ENCODE data around the gene TOX3. TPM values are rescaled to one million over a fixed set of nuclear protein-coding genes. Genes with fewer than 3 reads are reported as not detected.

TOX3 gene
- total and polyA plus RNA-seq, 5 donors from 2014 or later = not detected

DNA sequence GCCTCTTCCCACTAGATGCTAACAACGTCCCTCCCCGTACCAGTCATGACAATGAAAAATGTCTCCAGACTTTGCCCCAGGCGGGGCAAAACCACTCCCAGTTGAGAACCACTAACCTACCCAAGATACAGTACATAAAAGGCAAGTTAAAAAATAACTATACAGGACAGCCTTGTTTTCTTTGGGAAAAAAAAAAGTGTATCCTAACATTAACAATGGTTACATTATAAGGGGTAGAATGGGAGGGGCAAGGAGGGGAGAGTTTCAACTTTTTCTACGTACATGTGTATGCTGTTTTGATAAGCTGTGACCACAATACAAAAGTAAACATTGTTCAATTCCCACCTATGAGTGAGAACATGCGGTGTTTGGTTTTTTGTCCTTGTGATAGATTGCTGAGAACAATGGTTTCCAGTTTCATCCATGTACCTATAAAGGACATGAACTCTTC, 94.9 kb downstream of the TOX3 start:
- Histone ChIP-seq H3K27ac (ENCODE audit: insufficient read depth, low read length, poor library complexity, severe bottlenecking) (no peak overlapping the region), H3K4me1 (ENCODE audit: control insufficient read depth, insufficient read depth, low read length, poor library complexity, severe bottlenecking) (no peaks in the 10 kb centered on the region), H3K4me3 (ENCODE audit: low read depth, low read length) (no peak overlapping the region), H3K9me3 (ENCODE audit: control insufficient read depth in 2 of 2, low read length in 2 of 2) (no peaks in the 10 kb centered on the region), H3K36me3 (ENCODE audit: control insufficient read depth, insufficient read depth, low read length) (no peaks in the 10 kb centered on the region), H3K27me3 (ENCODE audit: control insufficient read depth, insufficient read depth, low read length) (no peaks in the 10 kb centered on the region)
- peaks cover 2 to 21% (median 7%) of the 10 kb centered on the region in 7 donors for H3K9me3 Mint-ChIP-seq
- DNase-seq (no peak), ATAC-seq (ENCODE audit: low read depth in 2 of 2) (no peak)
- no peaks in the 10 kb centered on the region for H3K36me3 Mint-ChIP-seq
- H3K4me1 Mint-ChIP-seq = no peaks in the 10 kb centered on the region
- H3K27me3 Mint-ChIP-seq = no peaks in the 10 kb centered on the region
- H3K27ac Mint-ChIP-seq = no peak overlapping the region
- no peak overlapping the region for H3K4me3 Mint-ChIP-seq

DNA sequence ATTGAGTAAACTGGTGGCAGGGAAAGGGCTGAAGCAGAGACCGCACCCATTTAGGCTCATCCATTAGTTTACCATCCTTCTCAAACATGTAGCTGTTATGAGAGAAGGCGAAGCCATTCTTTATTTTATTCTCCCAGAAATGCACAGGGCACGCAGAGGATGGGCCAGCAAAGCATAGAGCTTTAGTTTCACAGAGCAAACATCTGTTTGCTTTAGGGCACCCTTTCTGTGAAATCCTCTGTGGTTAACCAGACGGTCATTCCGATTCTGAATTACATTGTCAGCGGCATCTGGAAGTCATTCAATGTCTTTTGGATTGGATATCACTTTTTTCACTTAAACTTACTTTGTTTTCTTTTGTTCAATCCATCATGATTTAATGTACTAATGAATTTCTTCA, 96.0 kb downstream of the TOX3 start:
- Mint-ChIP-seq H3K36me3 (no peaks in the 10 kb centered on the region), H3K4me3 (no peak overlapping the region), H3K27me3 (no peaks in the 10 kb centered on the region), H3K9me3 (peaks cover 2 to 21% (median 7%) of the 10 kb centered on the region in 7 donors), H3K27ac (no peak overlapping the region), H3K4me1 (no peaks in the 10 kb centered on the region)
- ATAC-seq (ENCODE audit: low read depth in 2 of 2) = no peak
- no peaks in the 10 kb centered on the region for H3K4me1 ChIP-seq (ENCODE audit: control insufficient read depth, insufficient read depth, low read length, poor library complexity, severe bottlenecking)
- no peaks in the 10 kb centered on the region for H3K9me3 ChIP-seq (ENCODE audit: control insufficient read depth in 2 of 2, low read length in 2 of 2)
- H3K4me3 ChIP-seq (ENCODE audit: low read depth, low read length) = no peak overlapping the region
- no peaks in the 10 kb centered on the region for H3K36me3 ChIP-seq (ENCODE audit: control insufficient read depth, insufficient read depth, low read length)
- DNase-seq = no peak
- H3K27ac ChIP-seq (ENCODE audit: insufficient read depth, low read length, poor library complexity, severe bottlenecking) = no peak overlapping the region
- no peaks in the 10 kb centered on the region for H3K27me3 ChIP-seq (ENCODE audit: control insufficient read depth, insufficient read depth, low read length)

DNA sequence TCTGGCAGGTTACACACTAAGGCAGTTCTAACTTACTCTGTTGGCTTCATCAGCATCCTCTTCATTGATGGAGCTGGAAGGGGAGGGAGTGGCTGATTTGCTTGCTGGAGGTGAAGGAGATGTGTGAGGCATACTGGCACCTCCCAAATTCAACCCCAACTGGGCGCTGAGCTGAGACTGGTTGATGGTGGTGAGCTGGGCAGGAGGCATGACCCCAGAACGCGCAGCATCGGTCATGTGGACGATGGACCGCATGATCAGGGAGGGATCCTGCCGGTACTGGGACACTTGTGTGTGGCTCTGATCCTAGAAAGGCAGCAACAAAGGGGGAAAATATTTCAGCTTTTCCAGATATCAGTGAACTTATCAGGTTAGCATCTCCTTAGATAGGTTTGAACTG, 96.7 kb downstream of the TOX3 start:
- H3K9me3 Mint-ChIP-seq = peaks cover 2 to 15% (median 5%) of the 10 kb centered on the region in 7 donors
- no peaks in the 10 kb centered on the region for H3K27me3 Mint-ChIP-seq
- Histone ChIP-seq H3K4me3 (ENCODE audit: low read depth, low read length) (no peak overlapping the region), H3K36me3 (ENCODE audit: control insufficient read depth, insufficient read depth, low read length) (no peaks in the 10 kb centered on the region), H3K27me3 (ENCODE audit: control insufficient read depth, insufficient read depth, low read length) (no peaks in the 10 kb centered on the region), H3K27ac (ENCODE audit: insufficient read depth, low read length, poor library complexity, severe bottlenecking) (no peak overlapping the region), H3K9me3 (ENCODE audit: control insufficient read depth in 2 of 2, low read length in 2 of 2) (no peaks in the 10 kb centered on the region), H3K4me1 (ENCODE audit: control insufficient read depth, insufficient read depth, low read length, poor library complexity, severe bottlenecking) (no peaks in the 10 kb centered on the region)
- ATAC-seq (ENCODE audit: low read depth in 2 of 2) = no peak
- no peak for DNase-seq
- H3K27ac Mint-ChIP-seq = no peak overlapping the region
- no peak overlapping the region for H3K4me3 Mint-ChIP-seq
- no peaks in the 10 kb centered on the region for H3K36me3 Mint-ChIP-seq
- no peaks in the 10 kb centered on the region for H3K4me1 Mint-ChIP-seq

DNA sequence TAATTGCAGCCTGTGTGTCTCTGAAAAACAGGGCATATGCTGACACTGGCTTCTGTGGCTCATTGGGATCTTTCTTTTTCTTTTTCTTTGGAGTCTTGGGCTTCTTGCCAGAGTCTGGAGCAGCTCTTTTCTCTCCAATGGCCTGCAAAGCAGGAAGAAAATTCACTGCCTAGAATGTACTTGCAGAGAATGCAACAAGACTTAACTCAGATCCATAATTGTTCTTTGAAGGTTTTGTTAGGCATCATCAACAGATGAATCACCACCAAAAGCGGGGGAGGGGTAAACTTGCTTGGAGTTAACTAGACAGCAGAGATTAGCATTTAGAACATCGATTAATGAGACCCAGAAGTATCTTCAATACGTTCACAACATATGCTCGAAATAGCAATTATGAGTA, 100.9 kb downstream of the TOX3 start:
- no peaks in the 10 kb centered on the region for H3K4me1 Mint-ChIP-seq
- no peaks in the 10 kb centered on the region for H3K36me3 ChIP-seq (ENCODE audit: control insufficient read depth, insufficient read depth, low read length)
- H3K27ac Mint-ChIP-seq = no peak overlapping the region
- H3K9me3 Mint-ChIP-seq = peaks cover 0 to 10% (median 3%) of the 10 kb centered on the region in 7 donors
- H3K27me3 Mint-ChIP-seq = no peaks in the 10 kb centered on the region
- no peaks in the 10 kb centered on the region for H3K36me3 Mint-ChIP-seq
- H3K27ac ChIP-seq (ENCODE audit: insufficient read depth, low read length, poor library complexity, severe bottlenecking) = no peak overlapping the region
- H3K27me3 ChIP-seq (ENCODE audit: control insufficient read depth, insufficient read depth, low read length) = no peaks in the 10 kb centered on the region
- no peak overlapping the region for H3K4me3 ChIP-seq (ENCODE audit: low read depth, low read length)
- ATAC-seq (ENCODE audit: low read depth in 2 of 2) (no peak), DNase-seq (no peak)
- no peaks in the 10 kb centered on the region for H3K9me3 ChIP-seq (ENCODE audit: control insufficient read depth in 2 of 2, low read length in 2 of 2)
- H3K4me3 Mint-ChIP-seq = no peak overlapping the region
- no peaks in the 10 kb centered on the region for H3K4me1 ChIP-seq (ENCODE audit: control insufficient read depth, insufficient read depth, low read length, poor library complexity, severe bottlenecking)

DNA sequence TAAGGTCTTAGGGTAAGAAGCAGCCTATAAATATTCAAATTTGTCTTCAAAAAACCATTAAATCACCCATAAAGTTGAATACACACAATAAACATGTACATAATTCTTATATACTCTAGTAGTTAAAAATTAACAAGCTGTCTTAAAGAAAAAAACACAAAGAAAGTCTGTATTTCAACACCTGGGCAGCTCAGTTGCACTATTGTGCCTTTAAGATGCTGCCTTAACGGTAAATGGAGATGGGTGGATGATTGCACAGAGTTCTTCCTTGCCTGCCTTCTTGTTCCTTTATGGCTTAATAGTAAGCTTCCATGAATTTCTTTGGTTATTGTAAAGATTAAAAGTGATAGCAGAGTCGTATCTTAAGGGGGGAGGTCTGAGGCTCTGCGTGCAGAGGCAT, 105.1 kb downstream of the TOX3 start:
- Histone ChIP-seq H3K27me3 (ENCODE audit: control insufficient read depth, insufficient read depth, low read length) (no peaks in the 10 kb centered on the region), H3K4me1 (ENCODE audit: control insufficient read depth, insufficient read depth, low read length, poor library complexity, severe bottlenecking) (no peaks in the 10 kb centered on the region), H3K27ac (ENCODE audit: insufficient read depth, low read length, poor library complexity, severe bottlenecking) (no peak overlapping the region), H3K9me3 (ENCODE audit: control insufficient read depth in 2 of 2, low read length in 2 of 2) (peaks cover 0 to 4% of the 10 kb centered on the region in 2 experiments), H3K4me3 (ENCODE audit: low read depth, low read length) (no peak overlapping the region), H3K36me3 (ENCODE audit: control insufficient read depth, insufficient read depth, low read length) (no peaks in the 10 kb centered on the region)
- Mint-ChIP-seq H3K4me1 (no peaks in the 10 kb centered on the region), H3K36me3 (no peaks in the 10 kb centered on the region), H3K27me3 (no peaks in the 10 kb centered on the region), H3K27ac (no peak overlapping the region), H3K4me3 (no peak overlapping the region), H3K9me3 (peaks cover 0 to 4% (median 0%) of the 10 kb centered on the region in 7 donors)
- DNase-seq (no peak), ATAC-seq (ENCODE audit: low read depth in 2 of 2) (no peak)

DNA sequence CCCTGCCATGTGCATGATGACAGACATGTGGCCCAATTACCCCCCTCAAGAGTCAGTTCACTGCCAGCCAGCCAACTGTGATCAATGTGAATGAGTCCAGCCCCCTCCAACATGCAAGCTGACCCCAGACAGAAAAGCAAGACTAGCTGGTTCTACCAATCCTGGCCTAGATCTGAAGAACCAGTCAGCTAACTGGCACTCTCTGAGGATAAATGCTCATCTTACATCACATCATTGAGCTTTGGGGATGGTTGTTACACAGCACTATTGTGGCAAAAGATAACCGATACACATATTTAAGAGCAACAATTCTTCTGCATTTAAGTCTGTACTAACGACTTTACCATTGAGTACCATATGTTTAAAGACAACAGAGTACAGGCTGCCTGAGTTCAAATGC, 106.7 kb downstream of the TOX3 start:
- DNase-seq (no peak), ATAC-seq (ENCODE audit: low read depth in 2 of 2) (no peak)
- H3K36me3 Mint-ChIP-seq = no peaks in the 10 kb centered on the region
- no peaks in the 10 kb centered on the region for H3K27me3 Mint-ChIP-seq
- Histone ChIP-seq H3K27ac (ENCODE audit: insufficient read depth, low read length, poor library complexity, severe bottlenecking) (no peak overlapping the region), H3K27me3 (ENCODE audit: control insufficient read depth, insufficient read depth, low read length) (no peaks in the 10 kb centered on the region), H3K4me1 (ENCODE audit: control insufficient read depth, insufficient read depth, low read length, poor library complexity, severe bottlenecking) (no peaks in the 10 kb centered on the region), H3K4me3 (ENCODE audit: low read depth, low read length) (no peak overlapping the region), H3K36me3 (ENCODE audit: control insufficient read depth, insufficient read depth, low read length) (no peaks in the 10 kb centered on the region), H3K9me3 (ENCODE audit: control insufficient read depth in 2 of 2, low read length in 2 of 2) (peaks cover 0 to 4% of the 10 kb centered on the region in 2 experiments)
- no peak overlapping the region for H3K27ac Mint-ChIP-seq
- H3K4me3 Mint-ChIP-seq = no peak overlapping the region
- no peaks in the 10 kb centered on the region for H3K4me1 Mint-ChIP-seq
- H3K9me3 Mint-ChIP-seq = peaks cover 0 to 4% (median 0%) of the 10 kb centered on the region in 7 donors

DNA sequence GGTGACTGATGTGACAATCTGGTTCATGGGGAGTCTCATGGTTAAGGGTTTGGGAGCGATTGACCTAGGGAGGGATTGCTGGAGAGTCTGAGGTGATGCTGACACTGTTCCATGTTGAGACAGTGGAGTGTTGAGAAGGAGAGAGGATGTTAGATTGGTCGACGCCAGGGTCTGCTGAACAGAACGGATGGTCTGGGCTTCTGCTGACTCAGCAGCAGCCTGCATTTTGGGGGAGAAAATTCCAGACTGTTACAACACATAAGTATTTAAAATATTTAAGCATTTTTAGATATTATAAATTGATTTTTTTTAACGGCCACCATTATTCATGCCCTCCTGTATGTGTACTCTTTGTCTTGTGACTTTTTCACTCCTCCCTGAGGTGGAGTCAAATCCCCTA, 107.2 kb downstream of the TOX3 start:
- no peak for ATAC-seq (ENCODE audit: low read depth in 2 of 2)
- H3K27ac Mint-ChIP-seq = no peak overlapping the region

DNA sequence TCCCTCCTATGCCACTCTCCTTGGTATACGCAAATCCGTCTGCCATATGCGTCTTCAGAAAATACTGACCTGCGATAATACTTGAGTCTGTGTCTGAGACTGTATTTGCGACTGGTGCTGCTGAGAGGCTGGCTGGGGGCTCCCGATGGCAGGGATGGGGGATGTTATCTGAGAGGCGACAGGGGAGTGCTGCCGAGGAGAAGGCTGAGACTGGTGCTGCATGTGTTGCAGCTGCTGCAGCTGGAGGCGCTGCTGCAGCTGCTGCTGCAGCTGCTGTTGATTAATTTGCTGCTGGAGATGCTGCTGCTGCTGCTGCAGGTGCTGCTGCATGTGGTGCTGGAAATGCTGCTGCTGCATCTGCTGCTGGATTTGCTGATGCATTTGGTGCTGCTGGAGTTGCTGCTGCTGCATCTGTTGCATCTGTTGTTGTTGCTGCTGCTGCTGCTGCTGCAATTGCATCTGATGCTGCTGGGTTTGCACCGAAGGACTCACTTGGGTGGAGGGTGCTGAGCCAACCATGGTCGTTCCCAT, 107.7 kb downstream of the TOX3 start:
- Mint-ChIP-seq H3K36me3 (no peaks in the 10 kb centered on the region), H3K4me3 (no peak overlapping the region), H3K27ac (no peak overlapping the region)

More for the DNA sequence above, 107.2 kb downstream of the TOX3 start:
- H3K36me3 ChIP-seq (ENCODE audit: control insufficient read depth, insufficient read depth, low read length) = no peaks in the 10 kb centered on the region
- H3K4me3 Mint-ChIP-seq = no peak overlapping the region
- H3K27me3 ChIP-seq (ENCODE audit: control insufficient read depth, insufficient read depth, low read length) = no peaks in the 10 kb centered on the region
- H3K27me3 Mint-ChIP-seq = no peaks in the 10 kb centered on the region
- H3K4me3 ChIP-seq (ENCODE audit: low read depth, low read length) = no peak overlapping the region
- H3K4me1 Mint-ChIP-seq = no peaks in the 10 kb centered on the region
- H3K4me1 ChIP-seq (ENCODE audit: control insufficient read depth, insufficient read depth, low read length, poor library complexity, severe bottlenecking) = no peaks in the 10 kb centered on the region
- H3K9me3 Mint-ChIP-seq = peaks cover 0 to 4% (median 0%) of the 10 kb centered on the region in 7 donors
- H3K27ac ChIP-seq (ENCODE audit: insufficient read depth, low read length, poor library complexity, severe bottlenecking) = no peak overlapping the region
- peaks cover 0 to 4% of the 10 kb centered on the region in 2 experiments for H3K9me3 ChIP-seq (ENCODE audit: control insufficient read depth in 2 of 2, low read length in 2 of 2)
- H3K36me3 Mint-ChIP-seq = no peaks in the 10 kb centered on the region
- DNase-seq = no peak

More for the DNA sequence above, 107.7 kb downstream of the TOX3 start:
- no peaks in the 10 kb centered on the region for H3K4me1 ChIP-seq (ENCODE audit: control insufficient read depth, insufficient read depth, low read length, poor library complexity, severe bottlenecking)
- no peaks in the 10 kb centered on the region for H3K27me3 Mint-ChIP-seq
- no peaks in the 10 kb centered on the region for H3K36me3 ChIP-seq (ENCODE audit: control insufficient read depth, insufficient read depth, low read length)
- H3K27ac ChIP-seq (ENCODE audit: insufficient read depth, low read length, poor library complexity, severe bottlenecking) = no peak overlapping the region
- H3K4me3 ChIP-seq (ENCODE audit: low read depth, low read length) = no peak overlapping the region
- H3K9me3 ChIP-seq (ENCODE audit: control insufficient read depth in 2 of 2, low read length in 2 of 2) = peaks cover 0 to 4% of the 10 kb centered on the region in 2 experiments
- peaks cover 0 to 6% (median 0%) of the 10 kb centered on the region in 7 donors for H3K9me3 Mint-ChIP-seq
- no peaks in the 10 kb centered on the region for H3K27me3 ChIP-seq (ENCODE audit: control insufficient read depth, insufficient read depth, low read length)
- ATAC-seq (ENCODE audit: low read depth in 2 of 2) = no peak
- DNase-seq = no peak
- no peaks in the 10 kb centered on the region for H3K4me1 Mint-ChIP-seq
